Liver (tissue), 9 donors: ENCODE measurements around the gene KLHL30. TPM values are rescaled to one million over a fixed set of nuclear protein-coding genes. Genes with fewer than 3 reads are reported as not detected.
A peak's percentile ranks its signal among the peaks of the same experiment; 100 is the strongest.

Experiments
- DNase-seq: peaks from one replicate; pipeline ENCODE4 v3.0.0-alpha.2; 2017; ENCODE audit warnings: low spot score
- H3K27ac ChIP-seq, 2 donors: one replicate each; pipeline ENCODE4 v1.7.0; 2013; ENCODE audit warnings: inconsistent platforms in 2 of 2, low read length in 2 of 2, control low read depth in 1 of 2, low read depth in 1 of 2, mild to moderate bottlenecking in 1 of 2
- H3K27me3 ChIP-seq, 4 donors: one replicate each; pipeline versions ENCODE4 v1.6.1 to v1.7.0; 2013; ENCODE audit warnings: low read length in 3 of 4, inconsistent platforms in 1 of 4, mild to moderate bottlenecking in 1 of 4, moderate library complexity in 1 of 4; ENCODE audit not compliant: control insufficient read depth in 4 of 4, insufficient read depth in 4 of 4
- H3K36me3 ChIP-seq, 4 donors: one replicate each; pipeline versions ENCODE4 v1.6.1 to v1.7.0; 2013; ENCODE audit warnings: low read length in 3 of 4, mild to moderate bottlenecking in 3 of 4, low read depth in 1 of 4, moderate library complexity in 1 of 4; ENCODE audit not compliant: control insufficient read depth in 4 of 4, insufficient read depth in 3 of 4
- H3K4me1 ChIP-seq, 4 donors: one replicate each; pipeline versions ENCODE4 v1.6.1 to v1.7.0; 2013; ENCODE audit warnings: low read length in 3 of 4, mild to moderate bottlenecking in 3 of 4, moderate library complexity in 1 of 4; ENCODE audit not compliant: control insufficient read depth in 4 of 4, insufficient read depth in 4 of 4
- H3K4me3 ChIP-seq, 3 donors: one replicate each; pipeline versions ENCODE4 v1.6.1 to v1.7.0; 2013; ENCODE audit warnings: low read length in 3 of 3, control low read depth in 1 of 3, low read depth in 1 of 3, mild to moderate bottlenecking in 1 of 3
- H3K9ac ChIP-seq, 2 donors: one replicate each; pipeline ENCODE4 v1.7.0; 2013; ENCODE audit warnings: low read length in 2 of 2, mild to moderate bottlenecking in 2 of 2, moderate library complexity in 2 of 2, control low read depth in 1 of 2, low read depth in 1 of 2
- H3K9me3 ChIP-seq, 4 donors: one replicate each; pipeline versions ENCODE4 v1.6.1 to v1.7.0; 2013; ENCODE audit warnings: low read length in 3 of 4; ENCODE audit not compliant: control insufficient read depth in 4 of 4
- CTCF ChIP-seq: fragments of 150-350 bp; IDR thresholded peaks from 2 replicates; pipeline ENCODE4 v1.5.1; 2017; ENCODE audit warnings: improper control_type of control experiment, low read depth, low read length; ENCODE audit not compliant: missing input control
- EGR1 ChIP-seq, 2 donors: IDR thresholded peaks; 2 replicates each; pipeline ENCODE4 v1.6.1; 2016 to 2018; ENCODE audit warnings: antibody characterized with exemption in 2 of 2, low read depth in 2 of 2
- FOXA2 ChIP-seq: IDR thresholded peaks from 2 replicates; pipeline ENCODE4 v1.6.1; 2016; ENCODE audit warnings: antibody characterized with exemption
- GABPA ChIP-seq, 2 donors: IDR thresholded peaks in 1 of 2; conservative IDR thresholded peaks in 1 of 2; 2 replicates each; pipeline ENCODE4 v1.6.1; 2016; ENCODE audit warnings: antibody characterized with exemption in 2 of 2, mild to moderate bottlenecking in 1 of 2, moderate library complexity in 1 of 2
- HNF4G ChIP-seq: IDR thresholded peaks from 2 replicates; pipeline ENCODE4 v1.6.1; 2016; ENCODE audit warnings: antibody characterized with exemption
- JUND ChIP-seq, 2 donors: IDR thresholded peaks; 2 replicates each; pipeline ENCODE4 v1.6.1; 2016; ENCODE audit warnings: antibody characterized with exemption in 2 of 2
- RAD21 ChIP-seq, 2 donors: IDR thresholded peaks; 2 replicates each; pipeline ENCODE4 v1.6.1; 2016; ENCODE audit warnings: antibody characterized with exemption in 2 of 2, mild to moderate bottlenecking in 2 of 2
- SP1 ChIP-seq: IDR thresholded peaks from 2 replicates; pipeline ENCODE4 v1.6.1; 2018; ENCODE audit warnings: antibody characterized with exemption, mild to moderate bottlenecking
- TAF1 ChIP-seq: conservative IDR thresholded peaks from 2 replicates; pipeline ENCODE4 v1.6.1; 2016; ENCODE audit warnings: antibody characterized with exemption, mild to moderate bottlenecking
- YY1 ChIP-seq: IDR thresholded peaks from 2 replicates; pipeline ENCODE4 v1.6.1; 2016; ENCODE audit warnings: antibody characterized with exemption, mild to moderate bottlenecking
- ZBTB33 ChIP-seq: IDR thresholded peaks from 2 replicates; pipeline ENCODE4 v1.6.1; 2016; ENCODE audit warnings: antibody characterized with exemption
- WGBS: extraction: QIAGEN DNeasy Blood & Tissue Kit; methylation state at CpG from one replicate; pipeline ENCODE4 v1.1.7; 2013; 5-methylcytosine and 5-hydroxymethylcytosine counted together
- polyA plus RNA-seq, 2 donors: library from polyadenylated mRNA; stranded (reverse) in 1 of 2; unstranded in 1 of 2; fragments of 200-250 nt in 1 of 2; fragments of >200 nt in 1 of 2; fragmentation: Nextera tagmentation in 1 of 2; extraction: Ambion mirVana in 1 of 2; gene quantifications; one replicate each; pipeline versions ENCODE4 v1.2.1 to v1.2.3, GENCODE V29; 2013 to 2015
- total RNA-seq, 2 donors: library from RNA; depleted of rRNA; stranded (reverse); fragments of >200 nt; gene quantifications; one replicate each; pipeline ENCODE4 v1.2.3, GENCODE V29; 2014
- donor health status: healthy.
- donor health status: healthy.
- donor health status: healthy.
- donor health status: healthy.
- donor health status: healthy.

KLHL30 gene
- total and polyA plus RNA-seq, 4 donors, result 0.05 to 0.08 TPM; not detected in 2

DNA sequence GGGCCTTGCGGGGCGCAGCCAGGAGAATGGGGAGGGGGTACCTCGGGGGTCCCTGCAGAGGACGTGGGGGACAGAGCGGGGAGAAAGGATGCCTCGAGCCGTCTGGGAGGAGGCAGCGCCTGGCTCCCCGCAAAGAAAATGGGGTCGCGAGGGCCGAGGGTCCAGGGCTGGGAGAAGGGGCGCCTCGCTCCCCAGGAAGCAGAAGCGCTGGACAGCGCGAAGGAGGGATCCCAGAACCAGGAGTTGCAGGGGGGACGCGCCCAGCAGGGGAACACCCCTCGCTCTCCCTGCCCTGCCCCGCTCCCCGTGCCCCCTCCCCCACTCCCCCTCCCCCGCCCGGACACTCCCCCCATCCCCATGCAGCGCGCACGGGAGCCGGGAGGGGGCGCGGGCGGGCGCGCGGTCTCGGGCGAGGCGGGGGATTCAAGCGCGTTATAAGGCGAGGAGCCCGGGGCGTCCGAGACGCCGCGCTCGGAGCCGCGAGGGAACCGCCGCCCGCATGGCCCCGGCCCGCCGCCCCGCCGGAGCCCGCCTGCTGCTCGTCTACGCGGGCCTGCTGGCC, 20.1 kb downstream of the KLHL30 start, which contains the start of gene ERFE:
ERFE (plus strand) TSS at position 462 of the 562 bp plus-strand sequence; CDS start at position 500, 38 bp downstream.
- Histone ChIP-seq H3K4me3 (peak within 1 kb of the TSS in 1 of 3 donors; percentile 54), H3K4me1 (peaks cover 0 to 11% (median 5%) of the 10 kb centered on the region in 4 donors), H3K27me3 (no peaks in the 10 kb centered on the region), H3K27ac (no peak within 1 kb of the TSS), H3K9ac (no peak within 1 kb of the TSS), H3K36me3 (no peaks in the 10 kb centered on the region), H3K9me3 (no peaks in the 10 kb centered on the region)
- DNase-seq, result peak; percentile 69
- TF ChIP-seq GABPA (IDR thresholded peaks at IDR 0.05 in 1 of 2, conservative IDR thresholded peaks at IDR 0.05 in 1 of 2), result no peak
- peak; percentile 12 for TF ChIP-seq CTCF
- WGBS, result 11% methylated on average over 59 of the region's 61 CpGs

- TF ChIP-seq TAF1 (no peak), CTCF (no peak), YY1 (no peak), EGR1 (IDR thresholded peaks at IDR 0.05; ENCODE audit: low read depth in 2 of 2) (no peak), HNF4G (no peak), FOXA2 (no peak), JUND (IDR thresholded peaks at IDR 0.05) (no peak), RAD21 (IDR thresholded peaks at IDR 0.05) (no peak)
- H3K36me3 ChIP-seq, result no peaks in the 10 kb centered on the region
- H3K27ac ChIP-seq, result no peak overlapping the region
- WGBS, result 2% methylated on average over 52 of the region's 52 CpGs
- no peak overlapping the region for H3K9ac ChIP-seq
- H3K9me3 ChIP-seq, result no peaks in the 10 kb centered on the region
- DNase-seq, result no peak
- peak overlapping the region in 1 of 3 donors; percentile 54 for H3K4me3 ChIP-seq
- H3K4me1 ChIP-seq, result peaks cover 0 to 14% (median 7%) of the 10 kb centered on the region in 4 donors
- H3K27me3 ChIP-seq, result no peaks in the 10 kb centered on the region
These were observed 20.6 kb downstream of the KLHL30 start for GRCh38 chr2:238159071-238159539.

DNA sequence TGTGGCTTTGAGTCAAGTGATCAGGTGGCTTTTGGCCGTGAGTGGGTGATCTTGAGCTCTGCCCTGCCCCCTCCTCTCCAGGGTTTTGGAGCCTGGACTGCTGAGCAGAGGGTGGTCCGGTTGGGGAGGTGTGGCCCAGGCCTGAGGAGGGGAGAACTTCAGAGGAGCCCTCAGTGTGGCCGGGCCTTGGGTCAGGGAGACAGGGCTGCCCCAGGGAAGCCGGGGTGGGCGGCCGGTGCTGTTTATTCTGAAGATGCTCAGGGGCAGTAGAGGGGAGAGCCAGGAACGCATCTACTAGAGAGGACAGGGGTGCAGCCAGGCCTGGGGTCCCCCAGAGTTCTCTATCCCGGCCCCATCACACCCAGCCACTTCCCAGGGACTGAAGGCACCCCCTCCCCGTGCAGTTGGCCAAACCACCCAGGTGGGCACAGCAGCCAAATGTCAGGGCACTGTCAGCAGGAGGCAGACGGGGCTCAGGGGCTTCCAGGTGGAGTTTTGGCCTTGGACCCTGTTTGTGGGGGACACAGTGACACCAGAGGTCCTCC, 21.3 kb downstream of the KLHL30 start:
- H3K4me1 ChIP-seq, result peaks cover 0 to 14% (median 7%) of the 10 kb centered on the region in 4 donors
- no peak for TF ChIP-seq SP1
- no peak for TF ChIP-seq FOXA2
- no peak for TF ChIP-seq EGR1 (IDR thresholded peaks at IDR 0.05; ENCODE audit: low read depth in 2 of 2)
- no peak for TF ChIP-seq ZBTB33
- TF ChIP-seq YY1, result no peak
- H3K9ac ChIP-seq, result no peak overlapping the region
- H3K36me3 ChIP-seq, result no peaks in the 10 kb centered on the region
- DNase-seq, result no peak
- no peaks in the 10 kb centered on the region for H3K9me3 ChIP-seq
- 56% methylated on average over 10 of the region's 10 CpGs for WGBS
- no peak overlapping the region for H3K4me3 ChIP-seq
- no peaks in the 10 kb centered on the region for H3K27me3 ChIP-seq
- no peak overlapping the region for H3K27ac ChIP-seq
